ENCODE results near the gene FN1.

The FN1 gene

GRCh38 chr2:215450188-215451011 lies 14.5 kb upstream of the FN1 start:
- no peak overlapping the region for H3K18ac ChIP-seq (ENCODE audit: low read length)

DNA sequence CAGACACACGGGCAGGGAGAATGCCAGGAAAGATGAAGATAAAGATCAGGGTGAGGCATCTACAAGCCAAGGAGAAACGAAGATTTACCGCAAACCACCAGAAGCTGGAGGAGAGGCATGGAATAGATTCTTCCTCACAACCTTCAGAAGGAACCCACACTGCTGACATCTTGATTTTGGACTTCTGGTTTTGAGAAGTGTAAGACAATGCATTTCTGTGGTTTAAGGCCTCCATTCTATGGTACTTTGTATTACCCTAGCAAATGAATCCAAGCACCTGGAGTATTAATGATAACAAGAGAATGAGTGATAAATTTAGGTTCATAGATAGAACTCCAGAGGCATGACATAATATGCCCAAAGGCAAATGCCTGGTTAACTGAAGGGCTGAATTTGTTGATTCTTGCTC lies 11.8 kb upstream of the FN1 start:
- Histone ChIP-seq H3K79me1 (ENCODE audit: low read length) (no peaks in the 10 kb centered on the region), H3K27me3 (ENCODE audit: insufficient read depth, low read length, poor library complexity) (no peaks in the 10 kb centered on the region), H3K9ac (ENCODE audit: low read length) (no peak overlapping the region), H3K79me2 (ENCODE audit: control insufficient read depth, insufficient read depth, low read length) (no peaks in the 10 kb centered on the region), H2AK5ac (ENCODE audit: low read length) (no peak overlapping the region), H3K23ac (ENCODE audit: low read length) (no peak overlapping the region), H2BK15ac (replicated peaks; ENCODE audit: low read depth) (no peak overlapping the region), H3K4me3 (ENCODE audit: low read length) (no peak overlapping the region), H4K8ac (ENCODE audit: low read depth, low read length) (no peak overlapping the region), H3K36me3 (ENCODE audit: control insufficient read depth, insufficient read depth, low read length) (no peaks in the 10 kb centered on the region), H3K4ac (ENCODE audit: low read depth, low read length) (no peak overlapping the region), H3K27ac (ENCODE audit: low read depth, low read length) (no peak overlapping the region), H3K56ac (ENCODE audit: low read length) (no peak overlapping the region), H3K4me2 (ENCODE audit: low read length) (no peak overlapping the region), H4K5ac (ENCODE audit: low read length) (no peak overlapping the region), H3K18ac (ENCODE audit: low read length) (no peak overlapping the region), H3K4me1 (ENCODE audit: control insufficient read depth, low read depth, low read length) (no peaks in the 10 kb centered on the region), H2BK120ac (ENCODE audit: low read depth, low read length) (no peak overlapping the region), H2BK5ac (ENCODE audit: low read length) (no peak overlapping the region)
- DNase-seq, result no peak
- WGBS (ENCODE audit: extremely low coverage, insufficient coverage, low lambda C conversion rate), result no CpG with 5 or more reads among the region's 3 CpGs

More at GRCh38 chr2:215450188-215451011, 14.5 kb upstream of the FN1 start:
- H3K79me1 ChIP-seq (ENCODE audit: low read length), result no peaks in the 10 kb centered on the region
- no peaks in the 10 kb centered on the region for H3K4me1 ChIP-seq (ENCODE audit: control insufficient read depth, low read depth, low read length)
- no peak overlapping the region for H3K27ac ChIP-seq (ENCODE audit: low read depth, low read length)
- no peak overlapping the region for H2AK5ac ChIP-seq (ENCODE audit: low read length)
- H4K5ac ChIP-seq (ENCODE audit: low read length), result no peak overlapping the region
- no peaks in the 10 kb centered on the region for H3K27me3 ChIP-seq (ENCODE audit: insufficient read depth, low read length, poor library complexity)
- H3K23ac ChIP-seq (ENCODE audit: low read length), result no peak overlapping the region
- H3K4ac ChIP-seq (ENCODE audit: low read depth, low read length), result no peak overlapping the region
- H2BK120ac ChIP-seq (ENCODE audit: low read depth, low read length), result no peak overlapping the region
- H2BK5ac ChIP-seq (ENCODE audit: low read length), result no peak overlapping the region
- no peak overlapping the region for H4K8ac ChIP-seq (ENCODE audit: low read depth, low read length)
- no peak for DNase-seq
- no peak overlapping the region for H3K4me2 ChIP-seq (ENCODE audit: low read length)
- no peak overlapping the region for H3K9ac ChIP-seq (ENCODE audit: low read length)
- no peak overlapping the region for H2BK15ac ChIP-seq (replicated peaks; ENCODE audit: low read depth)
- WGBS (ENCODE audit: extremely low coverage, insufficient coverage, low lambda C conversion rate), result no CpG with 5 or more reads among the region's 4 CpGs
- H3K56ac ChIP-seq (ENCODE audit: low read length), result no peak overlapping the region
- no peak overlapping the region for H3K4me3 ChIP-seq (ENCODE audit: low read length)
- H3K79me2 ChIP-seq (ENCODE audit: control insufficient read depth, insufficient read depth, low read length), result no peaks in the 10 kb centered on the region
- no peaks in the 10 kb centered on the region for H3K36me3 ChIP-seq (ENCODE audit: control insufficient read depth, insufficient read depth, low read length)

- no peak overlapping the region for H3K4me2 ChIP-seq (ENCODE audit: low read length)
- H2BK5ac ChIP-seq (ENCODE audit: low read length), result no peak overlapping the region
- H3K9ac ChIP-seq (ENCODE audit: low read length), result no peak overlapping the region
- no peak overlapping the region for H3K56ac ChIP-seq (ENCODE audit: low read length)
- H2BK120ac ChIP-seq (ENCODE audit: low read depth, low read length), result no peak overlapping the region
- H3K4me1 ChIP-seq (ENCODE audit: control insufficient read depth, low read depth, low read length), result no peaks in the 10 kb centered on the region
- H3K27ac ChIP-seq (ENCODE audit: low read depth, low read length), result no peak overlapping the region
- no peak overlapping the region for H2BK15ac ChIP-seq (replicated peaks; ENCODE audit: low read depth)
- no peak overlapping the region for H3K23ac ChIP-seq (ENCODE audit: low read length)
- H3K4me3 ChIP-seq (ENCODE audit: low read length), result no peak overlapping the region
- H3K79me1 ChIP-seq (ENCODE audit: low read length), result no peaks in the 10 kb centered on the region
- no peak overlapping the region for H4K8ac ChIP-seq (ENCODE audit: low read depth, low read length)
- no peak overlapping the region for H3K18ac ChIP-seq (ENCODE audit: low read length)
- no peaks in the 10 kb centered on the region for H3K27me3 ChIP-seq (ENCODE audit: insufficient read depth, low read length, poor library complexity)
- H4K5ac ChIP-seq (ENCODE audit: low read length), result no peak overlapping the region
- H3K4ac ChIP-seq (ENCODE audit: low read depth, low read length), result no peak overlapping the region
- no peaks in the 10 kb centered on the region for H3K36me3 ChIP-seq (ENCODE audit: control insufficient read depth, insufficient read depth, low read length)
- H3K79me2 ChIP-seq (ENCODE audit: control insufficient read depth, insufficient read depth, low read length), result no peaks in the 10 kb centered on the region
- no peak for DNase-seq
- no peak overlapping the region for H2AK5ac ChIP-seq (ENCODE audit: low read length)
- WGBS (ENCODE audit: extremely low coverage, insufficient coverage, low lambda C conversion rate), result no CpG with 5 or more reads among the region's 2 CpGs
Observed at GRCh38 chr2:215447056-215447455, 11.2 kb upstream of the FN1 start.

- H3K79me2 ChIP-seq (ENCODE audit: control insufficient read depth, insufficient read depth, low read length), result no peaks in the 10 kb centered on the region
- no peak overlapping the region for H4K8ac ChIP-seq (ENCODE audit: low read depth, low read length)
- no peak overlapping the region for H3K56ac ChIP-seq (ENCODE audit: low read length)
- H3K27me3 ChIP-seq (ENCODE audit: insufficient read depth, low read length, poor library complexity), result no peaks in the 10 kb centered on the region
- no peak overlapping the region for H3K18ac ChIP-seq (ENCODE audit: low read length)
- DNase-seq, result no peak
- no peak overlapping the region for H4K5ac ChIP-seq (ENCODE audit: low read length)
- WGBS (ENCODE audit: extremely low coverage, insufficient coverage, low lambda C conversion rate), result no CpG with 5 or more reads among the region's 5 CpGs
- H2BK120ac ChIP-seq (ENCODE audit: low read depth, low read length), result no peak overlapping the region
- no peak overlapping the region for H3K23ac ChIP-seq (ENCODE audit: low read length)
- H2AK5ac ChIP-seq (ENCODE audit: low read length), result no peak overlapping the region
- H3K4ac ChIP-seq (ENCODE audit: low read depth, low read length), result no peak overlapping the region
- H3K4me2 ChIP-seq (ENCODE audit: low read length), result no peak overlapping the region
- no peak overlapping the region for H3K4me3 ChIP-seq (ENCODE audit: low read length)
- no peak overlapping the region for H2BK15ac ChIP-seq (replicated peaks; ENCODE audit: low read depth)
- no peaks in the 10 kb centered on the region for H3K4me1 ChIP-seq (ENCODE audit: control insufficient read depth, low read depth, low read length)
- H2BK5ac ChIP-seq (ENCODE audit: low read length), result no peak overlapping the region
- no peaks in the 10 kb centered on the region for H3K36me3 ChIP-seq (ENCODE audit: control insufficient read depth, insufficient read depth, low read length)
- no peak overlapping the region for H3K9ac ChIP-seq (ENCODE audit: low read length)
- H3K27ac ChIP-seq (ENCODE audit: low read depth, low read length), result no peak overlapping the region
- H3K79me1 ChIP-seq (ENCODE audit: low read length), result no peaks in the 10 kb centered on the region
Observed at GRCh38 chr2:215442401-215442787, 6.5 kb upstream of the FN1 start.

GRCh38 chr2:215441560-215442400 lies 5.9 kb upstream of the FN1 start:
- Histone ChIP-seq H3K4me2 (ENCODE audit: low read length) (no peak overlapping the region), H3K56ac (ENCODE audit: low read length) (no peak overlapping the region), H3K23ac (ENCODE audit: low read length) (no peak overlapping the region), H3K4ac (ENCODE audit: low read depth, low read length) (no peak overlapping the region), H3K79me1 (ENCODE audit: low read length) (no peaks in the 10 kb centered on the region), H2BK120ac (ENCODE audit: low read depth, low read length) (no peak overlapping the region), H3K27ac (ENCODE audit: low read depth, low read length) (no peak overlapping the region), H3K18ac (ENCODE audit: low read length) (no peak overlapping the region), H4K8ac (ENCODE audit: low read depth, low read length) (no peak overlapping the region), H2AK5ac (ENCODE audit: low read length) (no peak overlapping the region), H3K9ac (ENCODE audit: low read length) (no peak overlapping the region), H3K4me3 (ENCODE audit: low read length) (no peak overlapping the region), H4K5ac (ENCODE audit: low read length) (no peak overlapping the region), H3K79me2 (ENCODE audit: control insufficient read depth, insufficient read depth, low read length) (no peaks in the 10 kb centered on the region), H3K4me1 (ENCODE audit: control insufficient read depth, low read depth, low read length) (peaks cover 2% of the 10 kb centered on the region), H2BK15ac (replicated peaks; ENCODE audit: low read depth) (no peak overlapping the region), H3K27me3 (ENCODE audit: insufficient read depth, low read length, poor library complexity) (no peaks in the 10 kb centered on the region), H2BK5ac (ENCODE audit: low read length) (no peak overlapping the region), H3K36me3 (ENCODE audit: control insufficient read depth, insufficient read depth, low read length) (no peaks in the 10 kb centered on the region)
- no CpG with 5 or more reads among the region's 6 CpGs for WGBS (ENCODE audit: extremely low coverage, insufficient coverage, low lambda C conversion rate)
- DNase-seq, result no peak
